Sigmoid colon (tissue), 7 donors: ENCODE results near the gene MRPS5. TPM values are rescaled to one million over a fixed set of nuclear protein-coding genes. Genes with fewer than 3 reads are reported as not detected.
"Not testable (repeated sequence)": the region's sequence is repeated elsewhere in the genome, so short reads cannot be mapped to it uniquely, and the experiment has no call there.

Source experiments
- DNase-seq: peaks from one replicate; pipeline ENCODE4 v3.0.0-alpha.2; 2019
- H3K27ac ChIP-seq, 4 donors: fragments of 200-600 bp; sonication (generic); one replicate each; pipeline ENCODE4 v1.5.1; 2016 to 2019; ENCODE audit warnings: mild to moderate bottlenecking in 1 of 4
- H3K27me3 ChIP-seq, 3 donors: fragments of 200-600 bp; sonication (generic); one replicate each; pipeline ENCODE4 v1.5.1; 2019; ENCODE audit warnings: mild to moderate bottlenecking in 1 of 3
- H3K36me3 ChIP-seq, 4 donors: fragments of 200-600 bp; sonication (generic); one replicate each; pipeline ENCODE4 v1.5.1; 2016 to 2019
- H3K4me1 ChIP-seq, 4 donors: fragments of 200-600 bp; sonication (generic); one replicate each; pipeline ENCODE4 v1.5.1; 2017 to 2019
- H3K4me3 ChIP-seq, 4 donors: fragments of 200-600 bp; sonication (generic); one replicate each; pipeline ENCODE4 v1.5.1; 2017 to 2019; ENCODE audit warnings: mild to moderate bottlenecking in 2 of 4, moderate library complexity in 1 of 4
- H3K9me3 ChIP-seq, 4 donors: fragments of 200-600 bp in 3 of 4; sonication (generic) in 3 of 4; one replicate each; pipeline versions ENCODE4 v1.5.1 to v1.6.1; 2013 to 2019
- CTCF ChIP-seq, 4 experiments: fragments of 450-650 bp in 3 of 4; fragments of 200-600 bp in 1 of 4; IDR thresholded peaks; one replicate each; pipeline ENCODE4 v1.5.1; 2016 to 2019; ENCODE audit warnings: antibody characterized with exemption in 4 of 4, mild to moderate bottlenecking in 3 of 4, moderate library complexity in 2 of 4
- EP300 ChIP-seq, 4 donors: sonication (generic); formaldehyde crosslinking; IDR thresholded peaks; one replicate each; pipeline ENCODE4 v1.6.1; 2017; ENCODE audit warnings: antibody characterized with exemption in 4 of 4
- POLR2A ChIP-seq, 2 donors: fragments of 450-650 bp; IDR thresholded peaks; one replicate each; pipeline ENCODE4 v1.6.1; 2016; ENCODE audit warnings: antibody characterized with exemption in 2 of 2, mild to moderate bottlenecking in 2 of 2, moderate library complexity in 2 of 2
- POLR2AphosphoS5 ChIP-seq, 4 donors: sonication (generic); formaldehyde crosslinking; IDR thresholded peaks; one replicate each; pipeline ENCODE4 v1.6.1; 2017; ENCODE audit warnings: antibody characterized with exemption in 4 of 4
- WGBS, 2 donors: extraction: QIAGEN DNeasy Blood & Tissue Kit; methylation state at CpG; one replicate each; pipeline ENCODE4 v1.1.7; 2013; 5-methylcytosine and 5-hydroxymethylcytosine counted together
- intact Hi-C: fragments of 100-400 bp; cut with DNase I; formaldehyde crosslinking; loops from one replicate; pipeline ENCODE4 v1.15.1; 2023
- polyA plus RNA-seq, 3 donors: library from polyadenylated mRNA; stranded (reverse); fragments of 200-250 nt; gene quantifications; one replicate each; pipeline ENCODE4 v1.2.3, GENCODE V29; 2013
- total RNA-seq, 4 donors: library from RNA; depleted of rRNA; stranded (reverse); fragments of >200 nt; gene quantifications; one replicate each; pipeline ENCODE4 v1.1.0, GENCODE V29; 2016
- donor health status: healthy with polysubstance abuse.
- donor health status: Bipolar disorder and iron deficiency.
- donor health status: healthy.

Gene MRPS5
- total and polyA plus RNA-seq, 7 donors: 43.5 to 78.3 (median 55.9) TPM

GRCh38 chr2:95039363-95039762, 82.2 kb downstream of the MRPS5 start:
- no peaks in the 10 kb centered on the region for H3K36me3 ChIP-seq
- no peaks in the 10 kb centered on the region for H3K9me3 ChIP-seq
- DNase-seq: no peak
- no peak overlapping the region for H3K27ac ChIP-seq
- no peaks in the 10 kb centered on the region for H3K27me3 ChIP-seq
- H3K4me3 ChIP-seq: no peak overlapping the region
- WGBS, 2 donors: 92 to 100% methylated on average over 1 of the region's 1 CpG
- no peak for TF ChIP-seq CTCF (IDR thresholded peaks at IDR 0.05)
- TF ChIP-seq EP300 (IDR thresholded peaks at IDR 0.05): no peak
- TF ChIP-seq POLR2A (IDR thresholded peaks at IDR 0.05): no peak
- no peak for TF ChIP-seq POLR2AphosphoS5 (IDR thresholded peaks at IDR 0.05)
- peaks cover 0 to 16% (median 12%) of the 10 kb centered on the region in 4 donors for H3K4me1 ChIP-seq
- intact Hi-C loops: no loop called here

GRCh38 chr2:95038635-95039298, 82.8 kb downstream of the MRPS5 start:
- Histone ChIP-seq H3K27ac (no peak overlapping the region), H3K27me3 (no peaks in the 10 kb centered on the region), H3K4me1 (peaks cover 0 to 13% (median 10%) of the 10 kb centered on the region in 4 donors), H3K4me3 (no peak overlapping the region), H3K36me3 (no peaks in the 10 kb centered on the region), H3K9me3 (no peaks in the 10 kb centered on the region)
- intact Hi-C loops: no loop called here
- DNase-seq: no peak
- WGBS, 2 donors: 92 to 94% methylated on average over 4 of the region's 4 CpGs
- TF ChIP-seq POLR2AphosphoS5 (IDR thresholded peaks at IDR 0.05) (no peak), EP300 (IDR thresholded peaks at IDR 0.05) (no peak), POLR2A (IDR thresholded peaks at IDR 0.05) (no peak), CTCF (IDR thresholded peaks at IDR 0.05) (no peak)

GRCh38 chr2:95037841-95038585, 83.6 kb downstream of the MRPS5 start:
- intact Hi-C loops, H3K27ac ChIP-seq, H3K27me3 ChIP-seq, H3K4me1 ChIP-seq, DNase-seq, H3K4me3 ChIP-seq, H3K9me3 ChIP-seq, H3K36me3 ChIP-seq: not testable (repeated sequence)
- 86 to 92% methylated on average over 3 of the region's 3 CpGs for WGBS, 2 donors

GRCh38 chr2:95037384-95037839, 84.2 kb downstream of the MRPS5 start:
- H3K9me3 ChIP-seq: no peaks in the 10 kb centered on the region
- intact Hi-C loops: no loop called here
- no peaks in the 10 kb centered on the region for H3K36me3 ChIP-seq
- no peak overlapping the region for H3K4me3 ChIP-seq
- WGBS, 2 donors: 88 to 91% methylated on average over 2 of the region's 2 CpGs
- no peaks in the 10 kb centered on the region for H3K4me1 ChIP-seq
- TF ChIP-seq POLR2AphosphoS5 (IDR thresholded peaks at IDR 0.05): no peak
- no peak overlapping the region for H3K27ac ChIP-seq
- DNase-seq: no peak
- no peaks in the 10 kb centered on the region for H3K27me3 ChIP-seq

GRCh38 chr2:95036596-95037383, 84.8 kb downstream of the MRPS5 start:
- no peak overlapping the region for H3K4me3 ChIP-seq
- H3K27me3 ChIP-seq: peaks cover 0 to 2% (median 0%) of the 10 kb centered on the region in 3 donors
- no peaks in the 10 kb centered on the region for H3K9me3 ChIP-seq
- no peaks in the 10 kb centered on the region for H3K4me1 ChIP-seq
- DNase-seq: no peak
- WGBS, 2 donors: 86 to 92% methylated on average over 3 of the region's 3 CpGs
- intact Hi-C loops: no loop called here
- no peaks in the 10 kb centered on the region for H3K36me3 ChIP-seq
- TF ChIP-seq CTCF (IDR thresholded peaks at IDR 0.05): no peak
- TF ChIP-seq POLR2AphosphoS5 (IDR thresholded peaks at IDR 0.05): no peak
- no peak for TF ChIP-seq EP300 (IDR thresholded peaks at IDR 0.05)
- H3K27ac ChIP-seq: no peak overlapping the region

Other genes with a start within 250 kb of the MRPS5 start
- gene MAL, start 96.1 kb downstream of the MRPS5 start, total RNA-seq: 10 to 100 TPM in 3 of 4 donors, 1 to 10 TPM in 1; 7.6 to 28.9 (median 15.9) TPM
- gene MAL, start 96.1 kb downstream of the MRPS5 start, polyA plus RNA-seq: 1 to 10 TPM in 2 of 3 donors, under 1 TPM in 1; 0.69 to 8.4 (median 7.4) TPM
- gene ZNF514, start 38.0 kb upstream of the MRPS5 start, total RNA-seq: 10 to 100 TPM; 12.0 to 29.4 (median 16.5) TPM
- 1 to 10 TPM; 4.8 to 8.6 (median 6.9) TPM for gene ZNF514, start 38.0 kb upstream of the MRPS5 start, polyA plus RNA-seq
- 1 to 10 TPM; 2.5 to 5.8 (median 3.3) TPM for gene ZNF2, start 44.0 kb upstream of the MRPS5 start, total RNA-seq
- 1 to 10 TPM in 2 of 3 donors, not detected in 1; 1.6 to 2.1 TPM for gene ZNF2, start 44.0 kb upstream of the MRPS5 start, polyA plus RNA-seq
- gene ZNF892, start 85.7 kb upstream of the MRPS5 start, total RNA-seq: 1 to 10 TPM; 6.4 to 9.9 (median 8.6) TPM
- gene ZNF892, start 85.7 kb upstream of the MRPS5 start, polyA plus RNA-seq: under 1 TPM in 1 of 3 donors, not detected in 2; 0.86 TPM
- 1 to 10 TPM; 1.1 to 6.1 (median 1.9) TPM for gene PROM2, start 152.6 kb upstream of the MRPS5 start, total RNA-seq
- 10 to 100 TPM in 1 of 3 donors, 1 to 10 TPM in 2; 2.4 to 24.9 (median 2.5) TPM for gene PROM2, start 152.6 kb upstream of the MRPS5 start, polyA plus RNA-seq
- gene KCNIP3, start 175.5 kb upstream of the MRPS5 start, total RNA-seq: 10 to 100 TPM; 11.8 to 23.8 (median 12.1) TPM
- gene KCNIP3, start 175.5 kb upstream of the MRPS5 start, polyA plus RNA-seq: 1 to 10 TPM; 1.8 to 1.9 (median 1.8) TPM